ENCODE measurements around the gene EHF. TPM values are rescaled to one million over a fixed set of nuclear protein-coding genes. Genes with fewer than 3 reads are reported as not detected.

The EHF gene
- total and polyA plus RNA-seq, 2 of the 13 experiments (the other 11 are each of a cell fraction or from before 2014, with no cell fraction given) = 0.04 to 0.46 TPM

DNA sequence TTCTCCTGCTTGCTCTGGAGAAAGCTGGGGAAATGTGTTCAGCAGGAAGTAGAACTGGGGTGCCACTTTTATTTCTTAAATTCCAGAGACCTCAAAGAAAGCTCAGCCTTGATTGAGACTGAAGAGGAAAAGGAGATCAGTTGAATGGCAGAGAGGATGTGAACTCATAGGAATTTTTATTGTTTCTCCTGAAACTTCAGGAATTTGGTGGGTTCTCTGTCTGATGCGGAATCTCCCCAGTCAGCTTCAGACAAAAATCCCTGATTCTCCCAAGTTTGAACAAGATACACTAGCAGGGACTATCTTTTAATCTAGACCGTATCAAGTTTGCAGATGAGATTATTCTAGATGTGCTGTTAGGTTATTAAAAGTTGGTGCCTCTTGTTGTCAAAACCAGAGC, 23.0 kb downstream of the EHF start (continued):
- TF ChIP-seq, protein P1, sequence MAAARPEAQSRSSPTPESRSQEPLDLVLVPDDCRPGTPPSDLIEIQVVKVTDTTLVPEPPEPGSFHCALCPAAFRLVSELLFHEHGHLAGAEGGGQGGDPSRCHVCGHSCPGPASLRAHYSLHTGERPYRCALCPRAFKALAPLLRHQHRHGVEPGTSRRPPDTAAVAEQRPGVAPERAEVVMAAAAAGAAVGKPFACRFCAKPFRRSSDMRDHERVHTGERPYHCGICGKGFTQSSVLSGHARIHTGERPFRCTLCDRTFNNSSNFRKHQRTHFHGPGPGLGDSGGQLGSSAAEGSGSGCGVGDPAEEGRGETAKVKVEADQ (CRISPR knock-in tag; IDR thresholded peaks at IDR 0.05; ENCODE audit: borderline replicate concordance) = no peak
- TF ChIP-seq MXD4 (CRISPR knock-in tag; IDR thresholded peaks at IDR 0.05) (no peak), ZKSCAN1 (IDR thresholded peaks at IDR 0.05; ENCODE audit: low read length) (no peak), ZEB1 (IDR thresholded peaks at IDR 0.05; ENCODE audit: insufficient replicate concordance, low read depth) (no peak), SP1 (IDR thresholded peaks at IDR 0.05) (no peak), SP1 (CRISPR knock-in tag; IDR thresholded peaks at IDR 0.05) (no peak)

DNA sequence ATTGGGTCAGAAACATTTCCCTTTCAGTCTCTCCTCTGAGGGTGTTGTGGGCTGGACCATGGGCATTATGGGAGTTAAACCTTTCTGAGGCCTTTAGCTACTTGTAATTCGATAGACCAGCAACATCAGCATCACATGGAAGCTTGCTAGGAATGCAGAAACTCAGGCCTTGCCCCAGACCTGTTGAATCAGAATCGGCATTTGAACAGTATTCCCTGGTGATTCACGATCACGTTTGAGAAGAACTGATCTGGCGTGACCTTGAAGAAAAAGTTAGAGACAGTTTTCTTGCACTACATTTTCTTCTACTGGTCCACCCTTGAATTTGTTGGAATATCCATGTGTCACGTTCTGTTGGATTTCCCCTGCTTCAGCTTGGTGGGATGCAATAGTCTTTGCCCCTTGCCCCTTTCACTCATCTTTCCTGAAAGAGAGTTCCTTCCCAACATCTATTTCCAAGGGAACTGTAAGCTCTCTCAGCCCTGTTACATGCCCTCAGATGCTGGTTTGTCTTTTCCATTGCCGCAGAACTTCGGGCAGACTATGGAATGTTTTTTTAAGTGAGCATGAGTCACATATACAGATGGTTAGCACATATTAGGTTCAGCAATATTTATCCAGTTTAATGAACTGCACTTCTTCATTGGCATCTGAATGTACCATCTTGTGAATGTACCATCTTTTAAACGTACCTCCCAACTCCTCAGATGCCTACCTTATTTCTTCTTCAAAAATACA, 23.9 kb downstream of the EHF start:
- no peak overlapping the region for H3K27ac ChIP-seq (ENCODE audit: extremely low read length, insufficient read depth, low read length)
- H3K79me2 ChIP-seq (ENCODE audit: insufficient read depth, low read length) = no peaks in the 10 kb centered on the region
- no peaks in the 10 kb centered on the region for H3K27me3 ChIP-seq (ENCODE audit: control insufficient read depth in 1 of 2, insufficient read depth in 2 of 2, low read length in 2 of 2)
- no peaks in the 10 kb centered on the region for H3K9me3 ChIP-seq (ENCODE audit: low read length)
- DNase-seq (ENCODE audit: low spot score) = no peak
- 80% methylated on average over 9 of the region's 9 CpGs for WGBS (ENCODE audit: low lambda C conversion rate)
- no peak overlapping the region for H2AFZ ChIP-seq (ENCODE audit: low read length)
- in situ Hi-C loops (cut with HindIII; ENCODE audit: extremely low pct_ligation_motif_present, low pct_unique_long_range_greater_than_20kb) = no loop called here
- no TSS peak for BruUV-seq (replicated peaks)
- intact Hi-C loops (cut with micrococcal nuclease; ENCODE audit: unreplicated experiment) = no loop called here
- H3K4me1 ChIP-seq (ENCODE audit: insufficient read depth, low read length) = peaks cover 64% of the 10 kb centered on the region
- H3K4me3 ChIP-seq (replicated peaks in 1 of 3; ENCODE audit: insufficient read depth in 1 of 3, low read depth in 2 of 3, low read length in 3 of 3) = no peak overlapping the region
- no peak for ATAC-seq
- ChIA-PET POLR2A (interaction anchor here (8.8 kb wide), 1 partner anchor 9 kb away, joined by 145 read pairs; no protein-coding TSS in a partner anchor), CTCF (ENCODE audit: low intra/inter-chr PET ratio, low total read pairs) (no interaction called here)
- FAIRE-seq = no peak
- no peaks in the 10 kb centered on the region for H4K20me1 ChIP-seq (ENCODE audit: insufficient read depth, low read length)
- no peak overlapping the region for H3K4me2 ChIP-seq (ENCODE audit: low read depth, low read length)
- no peak overlapping the region for H3K9ac ChIP-seq (ENCODE audit: insufficient read depth, low read depth, low read length)
- H3K36me3 ChIP-seq (replicated peaks in 1 of 2; ENCODE audit: control insufficient read depth in 1 of 2, insufficient read depth in 2 of 2, low read length in 2 of 2) = no peaks in the 10 kb centered on the region
- TF ChIP-seq SKI (IDR thresholded peaks at IDR 0.05; ENCODE audit: partially characterized antibody) = no peak
- no peak for TF ChIP-seq AHR (CRISPR knock-in tag; IDR thresholded peaks at IDR 0.05)
- no peak for TF ChIP-seq ZNF143 (CRISPR knock-in tag; IDR thresholded peaks at IDR 0.05)
- no peak for TF ChIP-seq NR3C1 (CRISPR knock-in tag; IDR thresholded peaks at IDR 0.05)
- TF ChIP-seq, protein P2, sequence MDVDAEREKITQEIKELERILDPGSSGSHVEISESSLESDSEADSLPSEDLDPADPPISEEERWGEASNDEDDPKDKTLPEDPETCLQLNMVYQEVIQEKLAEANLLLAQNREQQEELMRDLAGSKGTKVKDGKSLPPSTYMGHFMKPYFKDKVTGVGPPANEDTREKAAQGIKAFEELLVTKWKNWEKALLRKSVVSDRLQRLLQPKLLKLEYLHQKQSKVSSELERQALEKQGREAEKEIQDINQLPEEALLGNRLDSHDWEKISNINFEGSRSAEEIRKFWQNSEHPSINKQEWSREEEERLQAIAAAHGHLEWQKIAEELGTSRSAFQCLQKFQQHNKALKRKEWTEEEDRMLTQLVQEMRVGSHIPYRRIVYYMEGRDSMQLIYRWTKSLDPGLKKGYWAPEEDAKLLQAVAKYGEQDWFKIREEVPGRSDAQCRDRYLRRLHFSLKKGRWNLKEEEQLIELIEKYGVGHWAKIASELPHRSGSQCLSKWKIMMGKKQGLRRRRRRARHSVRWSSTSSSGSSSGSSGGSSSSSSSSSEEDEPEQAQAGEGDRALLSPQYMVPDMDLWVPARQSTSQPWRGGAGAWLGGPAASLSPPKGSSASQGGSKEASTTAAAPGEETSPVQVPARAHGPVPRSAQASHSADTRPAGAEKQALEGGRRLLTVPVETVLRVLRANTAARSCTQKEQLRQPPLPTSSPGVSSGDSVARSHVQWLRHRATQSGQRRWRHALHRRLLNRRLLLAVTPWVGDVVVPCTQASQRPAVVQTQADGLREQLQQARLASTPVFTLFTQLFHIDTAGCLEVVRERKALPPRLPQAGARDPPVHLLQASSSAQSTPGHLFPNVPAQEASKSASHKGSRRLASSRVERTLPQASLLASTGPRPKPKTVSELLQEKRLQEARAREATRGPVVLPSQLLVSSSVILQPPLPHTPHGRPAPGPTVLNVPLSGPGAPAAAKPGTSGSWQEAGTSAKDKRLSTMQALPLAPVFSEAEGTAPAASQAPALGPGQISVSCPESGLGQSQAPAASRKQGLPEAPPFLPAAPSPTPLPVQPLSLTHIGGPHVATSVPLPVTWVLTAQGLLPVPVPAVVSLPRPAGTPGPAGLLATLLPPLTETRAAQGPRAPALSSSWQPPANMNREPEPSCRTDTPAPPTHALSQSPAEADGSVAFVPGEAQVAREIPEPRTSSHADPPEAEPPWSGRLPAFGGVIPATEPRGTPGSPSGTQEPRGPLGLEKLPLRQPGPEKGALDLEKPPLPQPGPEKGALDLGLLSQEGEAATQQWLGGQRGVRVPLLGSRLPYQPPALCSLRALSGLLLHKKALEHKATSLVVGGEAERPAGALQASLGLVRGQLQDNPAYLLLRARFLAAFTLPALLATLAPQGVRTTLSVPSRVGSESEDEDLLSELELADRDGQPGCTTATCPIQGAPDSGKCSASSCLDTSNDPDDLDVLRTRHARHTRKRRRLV (CRISPR knock-in tag; IDR thresholded peaks at IDR 0.05) = no peak
- TF ChIP-seq ZNF468 (CRISPR knock-in tag; IDR thresholded peaks at IDR 0.05) = no peak
- TF ChIP-seq, protein P3, sequence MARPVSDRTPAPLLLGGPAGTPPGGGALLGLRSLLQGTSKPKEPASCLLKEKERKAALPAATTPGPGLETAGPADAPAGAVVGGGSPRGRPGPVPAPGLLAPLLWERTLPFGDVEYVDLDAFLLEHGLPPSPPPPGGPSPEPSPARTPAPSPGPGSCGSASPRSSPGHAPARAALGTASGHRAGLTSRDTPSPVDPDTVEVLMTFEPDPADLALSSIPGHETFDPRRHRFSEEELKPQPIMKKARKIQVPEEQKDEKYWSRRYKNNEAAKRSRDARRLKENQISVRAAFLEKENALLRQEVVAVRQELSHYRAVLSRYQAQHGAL (CRISPR knock-in tag; IDR thresholded peaks at IDR 0.05; ENCODE audit: not compliant biosample characterization) = no peak
- TF ChIP-seq JUN (CRISPR knock-in tag; IDR thresholded peaks at IDR 0.05) = no peak
- no peak for TF ChIP-seq ZKSCAN1 (IDR thresholded peaks at IDR 0.05; ENCODE audit: low read length)
- no peak for TF ChIP-seq HOXA9 (CRISPR knock-in tag; IDR thresholded peaks at IDR 0.05; ENCODE audit: borderline replicate concordance)

Data from HepG2 (cell line).